ENCODE results near the gene SEMA3G.

Gene SEMA3G

GRCh38 chr3:52438579-52439425 is 6.1 kb downstream of the SEMA3G start:
- no peak for DNase-seq

GRCh38 chr3:52438104-52438376 is 6.9 kb downstream of the SEMA3G start:
- DNase-seq: no peak

GRCh38 chr3:52437326-52438103 is 7.4 kb downstream of the SEMA3G start:
- no peak for DNase-seq

- peak; percentile 40 for DNase-seq
Measured at GRCh38 chr3:52436500-52437149, 8.3 kb downstream of the SEMA3G start.

GRCh38 chr3:52435246-52436101 is 9.4 kb downstream of the SEMA3G start:
- DNase-seq: no peak

GRCh38 chr3:52434491-52435115 is 10.3 kb downstream of the SEMA3G start:
- no peak for DNase-seq

- no peak for DNase-seq
Measured at GRCh38 chr3:52433996-52434479, 10.9 kb downstream of the SEMA3G start.

GRCh38 chr3:52433328-52433995 is 11.4 kb downstream of the SEMA3G start:
- DNase-seq: no peak

GRCh38 chr3:52432691-52433141 is 12.2 kb downstream of the SEMA3G start:
- no peak for DNase-seq

GRCh38 chr3:52432225-52432624 is 12.7 kb downstream of the SEMA3G start:
- DNase-seq: no peak

- DNase-seq: no peak
Measured at GRCh38 chr3:52431459-52432223, 13.3 kb downstream of the SEMA3G start.

- DNase-seq: no peak
Measured at GRCh38 chr3:52430416-52430810, 14.5 kb downstream of the SEMA3G start.

- DNase-seq: no peak
Measured at GRCh38 chr3:52429779-52430415, 15.0 kb downstream of the SEMA3G start.

GRCh38 chr3:52429031-52429430 is 15.9 kb downstream of the SEMA3G start:
- no peak for DNase-seq

GRCh38 chr3:52428151-52429005 is 16.5 kb downstream of the SEMA3G start:
- DNase-seq: peak; percentile 79

- no peak for DNase-seq
Measured at GRCh38 chr3:52423173-52423572, 21.7 kb downstream of the SEMA3G start.

- no peak for DNase-seq
Measured at GRCh38 chr3:52422669-52423068, 22.2 kb downstream of the SEMA3G start.

GRCh38 chr3:52420388-52420787 is 24.5 kb downstream of the SEMA3G start:
- DNase-seq: no peak

- no peak for DNase-seq
Measured at GRCh38 chr3:52415800-52416199, 29.1 kb downstream of the SEMA3G start.
